Measurements from ENCODE around the gene VPS72. TPM values are rescaled to one million over a fixed set of nuclear protein-coding genes. Genes with fewer than 3 reads are reported as not detected.
"Not testable (repeated sequence)": the region's sequence is repeated elsewhere in the genome, so short reads cannot be mapped to it uniquely, and the experiment has no call there.

Gene VPS72
- total RNA-seq, 1 experiment from 2014 or later, result 108 TPM

DNA sequence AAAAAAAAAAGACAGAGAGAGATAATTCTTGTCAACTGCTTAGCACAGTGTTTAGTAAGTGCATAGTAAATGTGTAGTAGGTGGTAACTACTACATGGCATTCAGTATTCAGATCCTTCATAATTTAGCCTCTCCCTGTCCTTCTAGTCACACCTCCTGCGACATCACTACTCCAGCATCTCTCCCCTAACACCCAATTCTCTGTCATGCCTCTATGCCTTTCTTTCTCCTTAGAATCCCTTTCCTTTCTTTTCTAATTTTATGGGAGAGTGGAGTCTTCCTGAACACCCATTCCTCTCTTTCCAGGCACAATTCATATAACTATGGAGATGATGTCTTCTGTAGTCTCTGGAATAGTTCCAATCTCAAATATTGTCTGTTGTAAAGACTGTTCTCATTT is 3.9 kb upstream of the VPS72 start:
- H3K27ac Mint-ChIP-seq (ENCODE audit: low read depth, unreplicated experiment), result peak overlapping the region; percentile 100
- H3K4me3 Mint-ChIP-seq (ENCODE audit: unreplicated experiment), result peak overlapping the region; percentile 93
- ChIA-PET CTCF (interaction anchor here (0.7 to 6.8 kb wide), 3 partner anchors 27 to 224 kb away, joined by 3 to 70 read pairs (median 4); no protein-coding TSS in a partner anchor), POLR2A (interaction anchor here (0.9 to 12.4 kb wide), 4 partner anchors 45 to 201 kb away, joined by 3 to 153 read pairs (median 4); partner anchors contain the start of gene PSMD4)
- no peaks in the 10 kb centered on the region for H3K9me3 Mint-ChIP-seq (ENCODE audit: unreplicated experiment)
- no TSS peak for BruUV-seq (replicated peaks)
- intact Hi-C loops (cut with micrococcal nuclease), result loop anchor here (10.0 kb wide), 1 partner anchor 541 kb away; no protein-coding TSS in a partner anchor
- no peaks in the 10 kb centered on the region for H3K27me3 Mint-ChIP-seq (ENCODE audit: insufficient read depth, unreplicated experiment)
- TF ChIP-seq, protein P1, sequence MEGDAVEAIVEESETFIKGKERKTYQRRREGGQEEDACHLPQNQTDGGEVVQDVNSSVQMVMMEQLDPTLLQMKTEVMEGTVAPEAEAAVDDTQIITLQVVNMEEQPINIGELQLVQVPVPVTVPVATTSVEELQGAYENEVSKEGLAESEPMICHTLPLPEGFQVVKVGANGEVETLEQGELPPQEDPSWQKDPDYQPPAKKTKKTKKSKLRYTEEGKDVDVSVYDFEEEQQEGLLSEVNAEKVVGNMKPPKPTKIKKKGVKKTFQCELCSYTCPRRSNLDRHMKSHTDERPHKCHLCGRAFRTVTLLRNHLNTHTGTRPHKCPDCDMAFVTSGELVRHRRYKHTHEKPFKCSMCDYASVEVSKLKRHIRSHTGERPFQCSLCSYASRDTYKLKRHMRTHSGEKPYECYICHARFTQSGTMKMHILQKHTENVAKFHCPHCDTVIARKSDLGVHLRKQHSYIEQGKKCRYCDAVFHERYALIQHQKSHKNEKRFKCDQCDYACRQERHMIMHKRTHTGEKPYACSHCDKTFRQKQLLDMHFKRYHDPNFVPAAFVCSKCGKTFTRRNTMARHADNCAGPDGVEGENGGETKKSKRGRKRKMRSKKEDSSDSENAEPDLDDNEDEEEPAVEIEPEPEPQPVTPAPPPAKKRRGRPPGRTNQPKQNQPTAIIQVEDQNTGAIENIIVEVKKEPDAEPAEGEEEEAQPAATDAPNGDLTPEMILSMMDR (IDR thresholded peaks at IDR 0.05; ENCODE audit: unreplicated experiment), result no peak
- H3K36me3 Mint-ChIP-seq (ENCODE audit: insufficient read depth, unreplicated experiment), result peaks cover 21% of the 10 kb centered on the region
- DNase-seq (ENCODE audit: unreplicated experiment), result no peak
- peaks cover 32% of the 10 kb centered on the region for H3K4me1 Mint-ChIP-seq (ENCODE audit: insufficient read depth, unreplicated experiment)

- CTCF ChIA-PET, result interaction anchor here (0.6 to 6.8 kb wide), 4 partner anchors 26 to 119 kb away, joined by 3 to 70 read pairs (median 4); no protein-coding TSS in a partner anchor
- Mint-ChIP-seq H3K9me3 (ENCODE audit: unreplicated experiment) (no peaks in the 10 kb centered on the region), H3K4me3 (ENCODE audit: unreplicated experiment) (no peak overlapping the region), H3K27me3 (ENCODE audit: insufficient read depth, unreplicated experiment) (no peaks in the 10 kb centered on the region), H3K27ac (ENCODE audit: low read depth, unreplicated experiment) (no peak overlapping the region), H3K36me3 (ENCODE audit: insufficient read depth, unreplicated experiment) (peaks cover 15% of the 10 kb centered on the region), H3K4me1 (ENCODE audit: insufficient read depth, unreplicated experiment) (peaks cover 38% of the 10 kb centered on the region)
- BruUV-seq (replicated peaks), result no TSS peak
- POLR2A ChIA-PET, result interaction anchor here (0.6 to 12.4 kb wide), 9 partner anchors 20 to 348 kb away, joined by 3 to 153 read pairs (median 3); partner anchors contain the start of genes LYSMD1, PI4KB, PSMD4 and SCNM1
- intact Hi-C loops (cut with micrococcal nuclease), result loop anchor here (10.0 kb wide), 1 partner anchor 541 kb away; no protein-coding TSS in a partner anchor
- TF ChIP-seq, protein P1 (IDR thresholded peaks at IDR 0.05; ENCODE audit: unreplicated experiment), result no peak
- no peak for DNase-seq (ENCODE audit: unreplicated experiment)
These were observed 3.3 kb upstream of the VPS72 start for GRCh38 chr1:151193304-151193703.

DNA sequence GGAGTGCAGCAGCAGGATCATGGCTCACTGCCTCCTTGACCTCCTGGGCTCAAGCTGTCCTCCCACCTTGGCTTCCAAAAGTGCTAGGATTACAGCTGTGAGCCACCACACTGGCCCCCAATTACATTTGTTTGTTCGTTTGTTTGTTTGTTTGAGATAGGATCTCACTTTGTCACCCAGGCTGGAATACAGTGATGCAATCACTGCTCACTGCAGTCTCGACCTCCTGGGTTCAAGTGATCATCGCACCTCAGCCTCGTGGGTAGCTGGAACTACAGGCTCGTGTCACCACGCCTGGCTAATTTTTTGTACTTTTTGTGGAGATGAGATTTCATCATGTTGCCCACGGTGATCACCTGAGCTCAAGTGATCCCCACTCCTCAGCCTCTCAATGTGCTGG is 2.0 kb upstream of the VPS72 start:
- H3K36me3 Mint-ChIP-seq (ENCODE audit: insufficient read depth, unreplicated experiment), result peaks cover 13% of the 10 kb centered on the region
- TF ChIP-seq, protein P1 (IDR thresholded peaks at IDR 0.05; ENCODE audit: unreplicated experiment), result no peak
- intact Hi-C loops (cut with micrococcal nuclease), result loop anchor here (10.0 kb wide), 1 partner anchor 543 kb away; no protein-coding TSS in a partner anchor
- H3K27ac Mint-ChIP-seq (ENCODE audit: low read depth, unreplicated experiment), result no peak overlapping the region
- CTCF ChIA-PET, result interaction anchor here (0.6 to 6.8 kb wide), 3 partner anchors 10 to 938 kb away, joined by 3 to 70 read pairs (median 5); no protein-coding TSS in a partner anchor
- POLR2A ChIA-PET, result interaction anchor here (0.7 to 12.4 kb wide), 6 partner anchors 25 to 815 kb away, joined by 3 to 153 read pairs (median 6); partner anchors contain the start of genes LYSMD1, PI4KB, PSMD4 and SCNM1
- no TSS peak for BruUV-seq (replicated peaks)
- H3K27me3 Mint-ChIP-seq (ENCODE audit: insufficient read depth, unreplicated experiment), result no peaks in the 10 kb centered on the region
- H3K4me3 Mint-ChIP-seq (ENCODE audit: unreplicated experiment), result no peak overlapping the region
- no peak for DNase-seq (ENCODE audit: unreplicated experiment)
- no peaks in the 10 kb centered on the region for H3K9me3 Mint-ChIP-seq (ENCODE audit: unreplicated experiment)
- peaks cover 39% of the 10 kb centered on the region for H3K4me1 Mint-ChIP-seq (ENCODE audit: insufficient read depth, unreplicated experiment)

DNA sequence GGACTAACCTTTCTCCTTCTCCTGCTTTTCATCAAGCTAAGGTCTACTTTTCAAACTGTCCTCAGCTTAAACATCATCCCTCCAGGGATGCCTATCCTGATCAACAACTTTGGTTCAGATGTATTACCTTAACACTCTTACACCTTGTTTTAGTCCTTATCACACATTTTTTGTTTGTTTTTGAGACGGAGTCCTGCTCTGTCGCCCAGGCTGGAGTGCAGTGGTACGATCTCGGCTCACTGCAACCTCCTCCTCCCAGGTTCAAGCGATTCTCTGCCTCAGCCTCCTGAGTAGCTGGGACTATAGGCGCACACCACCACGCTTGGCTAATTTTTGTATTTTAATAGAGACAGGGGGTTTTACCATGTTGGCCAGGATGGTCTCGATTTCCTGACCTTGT is 1.3 kb downstream of the VPS72 start:
- peaks cover 32% of the 10 kb centered on the region for H3K36me3 Mint-ChIP-seq (ENCODE audit: insufficient read depth, unreplicated experiment)
- intact Hi-C loops (cut with micrococcal nuclease); H3K27me3 Mint-ChIP-seq (ENCODE audit: insufficient read depth, unreplicated experiment); H3K9me3 Mint-ChIP-seq (ENCODE audit: unreplicated experiment); BruUV-seq (replicated peaks); DNase-seq (ENCODE audit: unreplicated experiment): not testable (repeated sequence)
- CTCF ChIA-PET, result interaction anchor here (0.6 to 1.8 kb wide), 7 partner anchors 9 to 62 kb away, joined by 3 to 6 read pairs (median 5); partner anchors contain the start of genes LYSMD1, SCNM1 and TMOD4
- H3K4me3 Mint-ChIP-seq (ENCODE audit: unreplicated experiment), result peak overlapping the region; percentile 83
- H3K27ac Mint-ChIP-seq (ENCODE audit: low read depth, unreplicated experiment), result peak overlapping the region; percentile 90
- POLR2A ChIA-PET, result interaction anchor here (0.5 to 7.8 kb wide), 12 partner anchors 10 to 352 kb away, joined by 3 to 91 read pairs (median 4); partner anchors contain the start of genes CDC42SE1, LYSMD1, PIP5K1A and PSMB4
- H3K4me1 Mint-ChIP-seq (ENCODE audit: insufficient read depth, unreplicated experiment), result peaks cover 27% of the 10 kb centered on the region
